ENCODE measurements around the gene AMOTL1.

AMOTL1 gene

DNA sequence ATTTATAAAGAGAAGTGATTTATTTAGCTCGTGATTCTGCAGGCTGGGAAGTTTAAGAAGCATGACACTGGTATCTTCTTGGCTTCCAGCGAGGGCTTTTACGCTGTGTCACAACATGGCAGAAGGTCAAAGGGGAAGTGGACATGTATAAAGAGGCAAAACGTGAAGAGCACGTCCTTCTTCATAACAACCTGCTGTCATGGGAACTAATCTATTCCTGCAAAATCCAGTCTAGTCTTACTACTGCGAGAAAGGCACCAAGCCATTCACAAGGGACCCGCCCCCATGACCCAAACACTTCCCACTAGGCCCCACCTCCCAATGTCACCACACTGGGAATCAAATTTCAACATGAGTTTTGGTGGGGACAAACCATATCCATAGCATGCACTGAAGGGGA lies 58.3 kb downstream of the AMOTL1 start:
- TF ChIP-seq, protein P1, sequence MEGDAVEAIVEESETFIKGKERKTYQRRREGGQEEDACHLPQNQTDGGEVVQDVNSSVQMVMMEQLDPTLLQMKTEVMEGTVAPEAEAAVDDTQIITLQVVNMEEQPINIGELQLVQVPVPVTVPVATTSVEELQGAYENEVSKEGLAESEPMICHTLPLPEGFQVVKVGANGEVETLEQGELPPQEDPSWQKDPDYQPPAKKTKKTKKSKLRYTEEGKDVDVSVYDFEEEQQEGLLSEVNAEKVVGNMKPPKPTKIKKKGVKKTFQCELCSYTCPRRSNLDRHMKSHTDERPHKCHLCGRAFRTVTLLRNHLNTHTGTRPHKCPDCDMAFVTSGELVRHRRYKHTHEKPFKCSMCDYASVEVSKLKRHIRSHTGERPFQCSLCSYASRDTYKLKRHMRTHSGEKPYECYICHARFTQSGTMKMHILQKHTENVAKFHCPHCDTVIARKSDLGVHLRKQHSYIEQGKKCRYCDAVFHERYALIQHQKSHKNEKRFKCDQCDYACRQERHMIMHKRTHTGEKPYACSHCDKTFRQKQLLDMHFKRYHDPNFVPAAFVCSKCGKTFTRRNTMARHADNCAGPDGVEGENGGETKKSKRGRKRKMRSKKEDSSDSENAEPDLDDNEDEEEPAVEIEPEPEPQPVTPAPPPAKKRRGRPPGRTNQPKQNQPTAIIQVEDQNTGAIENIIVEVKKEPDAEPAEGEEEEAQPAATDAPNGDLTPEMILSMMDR (IDR thresholded peaks at IDR 0.05; ENCODE audit: extremely low read depth, insufficient read depth, missing control alignments) = no peak
- in situ Hi-C loops (cut with MboI; ENCODE audit: low pct_unique_long_range_greater_than_20kb, low sequenced_read_pairs, unreplicated experiment) = no loop called here
- no peak for DNase-seq (ENCODE audit: low spot score)

DNA sequence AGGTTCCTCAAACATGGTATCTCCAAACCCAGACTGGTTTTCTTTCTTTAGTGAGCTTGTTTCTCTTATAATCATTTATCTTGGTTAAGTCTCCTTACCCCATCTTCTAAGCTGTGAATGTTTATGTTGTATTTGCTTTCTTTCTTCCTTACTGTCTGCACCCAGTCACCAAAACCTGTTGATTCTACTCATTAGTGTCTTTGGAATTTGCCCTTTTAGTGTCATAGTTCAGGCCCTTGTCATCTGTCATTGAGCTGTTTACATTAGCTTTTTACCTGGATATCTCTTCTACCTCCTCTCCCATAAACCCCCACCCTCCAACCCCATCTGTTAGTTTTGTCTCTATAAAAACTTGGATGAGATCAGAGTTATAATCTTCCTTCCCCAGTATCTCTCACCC lies 59.9 kb downstream of the AMOTL1 start:
- in situ Hi-C loops (cut with MboI; ENCODE audit: low pct_unique_long_range_greater_than_20kb, low sequenced_read_pairs, unreplicated experiment) = no loop called here
- TF ChIP-seq, protein P1 (IDR thresholded peaks at IDR 0.05; ENCODE audit: extremely low read depth, insufficient read depth, missing control alignments) = no peak
- DNase-seq (ENCODE audit: low spot score) = no peak

DNA sequence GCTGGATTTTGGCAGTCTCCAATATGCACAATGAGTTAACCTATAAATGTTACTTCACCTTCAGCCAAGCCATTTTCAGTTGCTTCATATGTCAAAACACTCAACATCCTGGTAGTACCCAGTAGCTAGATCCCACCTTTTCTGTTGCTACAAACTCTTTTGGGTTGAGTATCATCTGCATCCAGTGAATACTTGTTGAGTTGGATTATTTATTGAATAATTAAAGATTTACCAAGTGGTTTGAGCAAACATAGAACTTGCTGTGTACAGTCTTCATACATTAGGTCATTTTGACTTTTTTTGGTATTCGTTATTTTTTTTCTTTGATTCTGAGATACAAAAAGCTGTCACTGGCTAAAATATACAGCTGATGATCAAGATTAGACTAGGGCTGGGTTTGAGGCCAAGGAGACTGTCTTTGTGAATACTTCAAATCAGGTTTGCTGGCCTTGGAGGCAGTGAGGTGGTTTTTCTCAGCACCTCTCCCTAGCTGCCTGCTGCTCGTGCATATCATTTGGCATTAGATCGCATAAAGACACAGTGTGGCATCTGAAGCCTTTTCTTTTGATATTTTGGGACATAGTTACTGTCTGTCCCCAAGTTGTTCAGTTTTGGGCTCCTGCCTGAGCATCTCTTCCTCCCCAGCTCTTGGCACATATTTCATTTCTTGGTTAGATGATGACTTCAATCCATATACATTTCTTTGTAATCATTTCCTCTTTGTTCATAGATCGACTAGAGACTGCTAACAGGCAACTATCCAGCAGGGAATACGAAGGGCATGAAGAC lies 62.8 kb downstream of the AMOTL1 start:
- in situ Hi-C loops (cut with MboI; ENCODE audit: low pct_unique_long_range_greater_than_20kb, low sequenced_read_pairs, unreplicated experiment) = no loop called here
- TF ChIP-seq, protein P1 (IDR thresholded peaks at IDR 0.05; ENCODE audit: extremely low read depth, insufficient read depth, missing control alignments) = no peak

DNA sequence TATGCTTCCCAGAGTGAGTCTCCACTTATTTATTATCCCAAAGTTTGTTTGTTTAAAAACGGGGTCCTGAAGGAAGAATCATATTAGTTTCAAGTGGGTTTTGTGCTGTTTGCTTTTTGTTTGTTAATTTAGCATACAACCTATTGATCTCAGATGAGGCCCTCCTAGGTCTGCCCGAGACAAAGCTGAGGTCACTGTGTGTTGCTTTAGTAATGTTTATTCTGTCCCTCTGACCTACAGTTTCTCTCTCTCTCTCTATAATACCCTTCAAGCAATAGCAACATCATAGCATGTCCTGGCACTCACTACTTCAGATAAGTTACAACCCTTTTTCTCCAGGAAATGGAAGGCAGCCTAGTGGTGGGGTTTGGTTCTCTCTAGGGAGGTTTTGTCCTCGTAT lies 63.4 kb downstream of the AMOTL1 start:
- DNase-seq (ENCODE audit: low spot score) = no peak
- TF ChIP-seq, protein P1 (IDR thresholded peaks at IDR 0.05; ENCODE audit: extremely low read depth, insufficient read depth, missing control alignments) = no peak
- in situ Hi-C loops (cut with MboI; ENCODE audit: low pct_unique_long_range_greater_than_20kb, low sequenced_read_pairs, unreplicated experiment) = no loop called here

More for the DNA sequence above, 62.8 kb downstream of the AMOTL1 start:
- no peak for DNase-seq (ENCODE audit: low spot score)

DNA sequence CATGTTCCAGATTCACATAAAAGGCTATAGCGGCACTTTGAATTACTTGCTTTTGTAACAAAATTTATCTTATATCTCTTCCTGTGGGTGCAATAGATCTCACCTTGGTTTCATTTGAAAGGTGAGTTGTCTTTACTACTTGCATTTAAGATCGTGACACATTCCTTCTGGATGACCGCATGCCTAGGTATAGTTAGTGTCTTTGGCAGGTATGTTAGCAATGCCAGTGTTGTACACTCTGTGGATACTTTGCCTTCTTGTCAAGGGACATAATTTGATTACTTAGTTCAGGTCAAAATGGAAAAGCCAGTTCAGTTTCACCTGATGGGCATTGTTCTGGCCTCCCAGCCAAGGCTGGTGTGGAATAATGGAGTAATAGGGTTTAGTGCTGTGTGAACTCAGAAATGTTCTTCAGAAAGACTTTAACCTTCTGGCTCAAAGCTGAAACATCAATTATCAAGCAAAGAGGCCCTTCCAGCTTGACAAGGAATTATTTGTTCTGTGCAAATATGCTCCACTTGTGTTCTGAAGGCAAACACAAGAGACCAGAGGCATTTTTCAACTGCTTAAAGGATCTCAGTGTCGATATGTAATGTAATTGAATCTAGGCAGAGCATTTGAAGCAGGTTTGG lies 64.6 kb downstream of the AMOTL1 start:
- TF ChIP-seq, protein P1 (IDR thresholded peaks at IDR 0.05; ENCODE audit: extremely low read depth, insufficient read depth, missing control alignments) = no peak
- in situ Hi-C loops (cut with MboI; ENCODE audit: low pct_unique_long_range_greater_than_20kb, low sequenced_read_pairs, unreplicated experiment) = no loop called here
- DNase-seq (ENCODE audit: low spot score) = no peak

DNA sequence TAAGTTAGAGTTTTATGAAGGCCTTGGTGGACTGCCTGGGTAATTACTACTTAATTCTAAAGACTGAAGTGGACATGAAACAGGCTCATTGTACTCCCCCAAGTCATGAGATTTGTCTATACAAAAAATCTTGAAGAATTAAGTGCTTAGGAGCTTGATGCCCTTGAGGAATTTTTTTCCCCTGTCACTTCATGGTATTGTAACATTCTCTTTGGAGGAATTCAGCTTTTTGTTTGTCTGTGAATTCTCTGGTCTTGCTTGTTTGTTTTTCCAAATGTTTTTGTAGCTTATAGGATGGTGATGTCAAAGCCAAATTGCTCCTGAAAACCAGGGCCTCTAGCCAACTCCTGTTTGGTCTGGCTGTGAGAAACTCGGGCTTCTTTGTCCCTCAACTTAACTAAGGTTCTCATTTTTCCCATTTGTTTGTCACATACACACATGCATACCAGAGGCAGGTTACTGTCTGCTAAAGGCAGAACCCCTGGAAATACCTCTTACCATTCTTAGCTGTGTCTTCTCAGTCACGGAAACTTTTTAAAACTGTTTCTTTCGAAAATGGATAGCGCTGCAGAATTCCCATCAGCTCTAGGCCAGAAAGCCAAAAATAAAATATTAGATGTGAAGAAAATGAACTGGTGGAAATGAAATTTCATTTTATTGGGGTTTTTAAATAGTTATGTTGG lies 66.9 kb downstream of the AMOTL1 start:
- in situ Hi-C loops (cut with MboI; ENCODE audit: low pct_unique_long_range_greater_than_20kb, low sequenced_read_pairs, unreplicated experiment) = no loop called here
- DNase-seq (ENCODE audit: low spot score) = no peak
- TF ChIP-seq, protein P1 (IDR thresholded peaks at IDR 0.05; ENCODE audit: extremely low read depth, insufficient read depth, missing control alignments) = no peak
